Measurements from ENCODE around the gene TRIM28.

- no peak for TF ChIP-seq POLR2AphosphoS5 (IDR thresholded peaks at IDR 0.05; ENCODE audit: borderline replicate concordance, low read depth, low read length)
- no peak for TF ChIP-seq EZH2 (IDR thresholded peaks at IDR 0.05)
- TF ChIP-seq FOXP2 (optimal IDR thresholded peaks at IDR 0.05; ENCODE audit: control extremely low read depth, extremely low read length, insufficient read depth) = peak; percentile 16
Observed at GRCh38 chr19:58581227-58582141, 37.6 kb downstream of the TRIM28 start.
